ENCODE results near the gene FBXL15.

GRCh38 chr10:102398172-102399020 lies 22.2 kb upstream of the FBXL15 start:
- TF ChIP-seq CTCF (optimal IDR thresholded peaks at IDR 0.05 in 1 of 3, IDR thresholded peaks at IDR 0.05 in 1 of 3, conservative IDR thresholded peaks at IDR 0.05 in 1 of 3; ENCODE audit: extremely low read depth in 1 of 3, insufficient read depth in 2 of 3, low read length in 3 of 3) (no peak), EZH2 (IDR thresholded peaks at IDR 0.05; ENCODE audit: low read length) (no peak)

All from keratinocyte (primary cell).